H9 (cell line): ENCODE data around the gene CACHD1. TPM values are rescaled to one million over a fixed set of nuclear protein-coding genes. Genes with fewer than 3 reads are reported as not detected.

Experiments
- DNase-seq: peaks from one replicate; pipeline ENCODE4 v3.0.0-alpha.2; 2017
- H2AFZ ChIP-seq: one replicate; pipeline ENCODE4 v1.6.1; 2013; ENCODE audit warnings: mild to moderate bottlenecking, low read length, control low read depth, moderate library complexity
- H2AK5ac ChIP-seq: 2 replicates; pipeline ENCODE4 v1.6.1; 2013; ENCODE audit warnings: low read length, control low read depth, mixed read lengths; ENCODE audit not compliant: insufficient read length
- H2BK120ac ChIP-seq: one replicate; pipeline ENCODE4 v1.6.1; 2013; ENCODE audit warnings: low read depth, mild to moderate bottlenecking, low read length, control low read depth, inconsistent platforms; ENCODE audit not compliant: poor library complexity, severe bottlenecking
- H2BK12ac ChIP-seq: 2 replicates; pipeline ENCODE4 v1.6.1; 2013; ENCODE audit warnings: low read length, control low read depth, mixed read lengths, low read depth; ENCODE audit not compliant: insufficient read length
- H2BK15ac ChIP-seq: 2 replicates; pipeline ENCODE4 v1.6.1; 2013; ENCODE audit warnings: low read depth, low read length, control low read depth
- H2BK20ac ChIP-seq: one replicate; pipeline ENCODE4 v1.6.1; 2013; ENCODE audit warnings: low read depth, mild to moderate bottlenecking, low read length, control low read depth, inconsistent platforms; ENCODE audit not compliant: poor library complexity, severe bottlenecking
- H2BK5ac ChIP-seq: 2 replicates; pipeline ENCODE4 v1.6.1; 2013; ENCODE audit warnings: low read length, control low read depth, mixed read lengths; ENCODE audit not compliant: insufficient read length
- H3K14ac ChIP-seq: 2 replicates; pipeline ENCODE4 v1.6.1; 2013; ENCODE audit warnings: low read length, control low read depth; ENCODE audit not compliant: insufficient read depth
- H3K18ac ChIP-seq: 2 replicates; pipeline ENCODE4 v1.6.1; 2013; ENCODE audit warnings: low read depth, mild to moderate bottlenecking, mixed read lengths, low read length, control low read depth; ENCODE audit not compliant: insufficient read length
- H3K23ac ChIP-seq: 2 replicates; pipeline ENCODE4 v1.6.1; 2013; ENCODE audit warnings: low read length, control low read depth, mixed read lengths, low read depth; ENCODE audit not compliant: insufficient read length
- H3K23me2 ChIP-seq: 2 replicates; pipeline ENCODE4 v1.6.1; 2013; ENCODE audit warnings: low read depth, mild to moderate bottlenecking, mixed read lengths, low read length, control low read depth; ENCODE audit not compliant: insufficient read length, poor library complexity, severe bottlenecking
- H3K27ac ChIP-seq: 2 replicates; pipeline ENCODE4 v1.5.1; 2013; ENCODE audit warnings: low read length, control low read depth, mixed read lengths, low read depth; ENCODE audit not compliant: insufficient read length
- H3K27me3 ChIP-seq: 2 replicates; pipeline ENCODE4 v1.6.1; 2013; ENCODE audit warnings: low read length, control low read depth, inconsistent platforms; ENCODE audit not compliant: insufficient read depth
- H3K4ac ChIP-seq: 2 replicates; pipeline ENCODE4 v1.6.1; 2013; ENCODE audit warnings: low read depth, mild to moderate bottlenecking, control low read depth, inconsistent platforms, low read length, moderate library complexity
- H3K4me1 ChIP-seq: 2 replicates; pipeline ENCODE4 v1.6.1; 2013; ENCODE audit warnings: low read length, control low read depth, inconsistent platforms; ENCODE audit not compliant: insufficient read depth
- H3K4me2 ChIP-seq: 2 replicates; pipeline ENCODE4 v1.6.1; 2013; ENCODE audit warnings: low read length, control low read depth, mixed read lengths; ENCODE audit not compliant: insufficient read length, insufficient read depth
- H3K56ac ChIP-seq: 2 replicates; pipeline ENCODE4 v1.6.1; 2013; ENCODE audit warnings: low read depth, mild to moderate bottlenecking, mixed read lengths, low read length, control low read depth; ENCODE audit not compliant: insufficient read length
- H3K79me1 ChIP-seq: 2 replicates; pipeline ENCODE4 v1.6.1; 2013; ENCODE audit warnings: low read depth, mild to moderate bottlenecking, moderate library complexity, low read length, control low read depth, inconsistent platforms; ENCODE audit not compliant: insufficient read depth, poor library complexity, severe bottlenecking
- H3K79me2 ChIP-seq: 2 replicates; pipeline ENCODE4 v1.6.1; 2013; ENCODE audit warnings: low read length, control low read depth, inconsistent platforms; ENCODE audit not compliant: insufficient read depth
- H3K9ac ChIP-seq: 2 replicates; pipeline ENCODE4 v1.6.1; 2013; ENCODE audit warnings: low read length, control low read depth, mixed read lengths; ENCODE audit not compliant: insufficient read length; ENCODE audit errors: extremely low read depth
- H3K9me3 ChIP-seq: one replicate; pipeline ENCODE4 v1.6.1; 2013; ENCODE audit warnings: low read depth, low read length, inconsistent platforms; ENCODE audit not compliant: control insufficient read depth
- H3T11ph ChIP-seq: one replicate; pipeline ENCODE4 v1.6.1; 2013; ENCODE audit warnings: mild to moderate bottlenecking, low read length, control low read depth, inconsistent platforms
- H4K20me1 ChIP-seq: one replicate; pipeline ENCODE4 v1.6.1; 2013; ENCODE audit not compliant: control insufficient read depth, insufficient read length, insufficient read depth
- H4K5ac ChIP-seq: 2 replicates; pipeline ENCODE4 v1.6.1; 2013; ENCODE audit warnings: low read depth, mild to moderate bottlenecking, mixed read lengths, low read length, control low read depth; ENCODE audit not compliant: insufficient read length
- H4K8ac ChIP-seq: replicated peaks from 2 replicates; pipeline ENCODE4 v1.6.1; 2013; ENCODE audit warnings: low read length, control low read depth, mixed read lengths, low read depth; ENCODE audit not compliant: insufficient read length
- H4K91ac ChIP-seq: 2 replicates; pipeline ENCODE4 v1.6.1; 2013; ENCODE audit warnings: low read depth, mild to moderate bottlenecking, moderate library complexity, mixed read lengths, low read length, control low read depth; ENCODE audit not compliant: insufficient read length
- H3K27ac Mint-ChIP-seq, 3 experiments: 2 replicates in 2 of 3; 3 replicates in 1 of 3; pipeline ENCODE4 v1.8.0; 2020 to 2021; ENCODE audit warnings: mixed read lengths in 3 of 3, mild to moderate bottlenecking in 1 of 3, moderate library complexity in 1 of 3
- H3K27me3 Mint-ChIP-seq: 2 replicates; pipeline ENCODE4 v1.8.0; 2021; ENCODE audit warnings: low read depth, mild to moderate bottlenecking, moderate library complexity, mixed read lengths
- H3K36me3 Mint-ChIP-seq, 3 experiments: 2 replicates in 2 of 3; 3 replicates in 1 of 3; pipeline ENCODE4 v1.8.0; 2020 to 2021; ENCODE audit warnings: low read depth in 3 of 3, mixed read lengths in 3 of 3; ENCODE audit not compliant: insufficient read depth in 1 of 3
- H3K4me1 Mint-ChIP-seq, 2 experiments: 2 replicates each; pipeline ENCODE4 v1.8.0; 2020; ENCODE audit warnings: mixed read lengths in 2 of 2
- H3K4me3 Mint-ChIP-seq, 2 experiments: 2 replicates in 1 of 2; 3 replicates in 1 of 2; pipeline ENCODE4 v1.8.0; 2020 to 2021; ENCODE audit warnings: mild to moderate bottlenecking in 2 of 2, mixed read lengths in 2 of 2, moderate library complexity in 1 of 2
- H3K9me3 Mint-ChIP-seq, 2 experiments: 2 replicates in 1 of 2; 3 replicates in 1 of 2; pipeline ENCODE4 v1.8.0; 2020; ENCODE audit warnings: mild to moderate bottlenecking in 2 of 2, mixed read lengths in 2 of 2, moderate library complexity in 1 of 2
- WGBS: extraction: QIAGEN DNeasy Blood & Tissue Kit; methylation state at CpG from one replicate; pipeline ENCODE4 v1.1.7; 2013; ENCODE audit warnings: missing lambda C conversion rate, low lambda C conversion rate, mixed read lengths; ENCODE audit not compliant: insufficient read length; ENCODE audit errors: extremely low coverage; 5-methylcytosine and 5-hydroxymethylcytosine counted together
- total RNA-seq: library from RNA; stranded (reverse); gene quantifications from 2 replicates; pipeline ENCODE4 v1.2.1, GENCODE V29; 2021
- TF ChIP-seq, protein P1 (sequence below): fragments of 200-600 bp; sonication (generic); conservative IDR thresholded peaks from 3 replicates; pipeline ENCODE4 v1.8.0; 2021; ENCODE audit warnings: antibody characterized with exemption, mild to moderate bottlenecking

The CACHD1 gene
- total RNA-seq, 1 experiment from 2014 or later, result 94.2 TPM

DNA sequence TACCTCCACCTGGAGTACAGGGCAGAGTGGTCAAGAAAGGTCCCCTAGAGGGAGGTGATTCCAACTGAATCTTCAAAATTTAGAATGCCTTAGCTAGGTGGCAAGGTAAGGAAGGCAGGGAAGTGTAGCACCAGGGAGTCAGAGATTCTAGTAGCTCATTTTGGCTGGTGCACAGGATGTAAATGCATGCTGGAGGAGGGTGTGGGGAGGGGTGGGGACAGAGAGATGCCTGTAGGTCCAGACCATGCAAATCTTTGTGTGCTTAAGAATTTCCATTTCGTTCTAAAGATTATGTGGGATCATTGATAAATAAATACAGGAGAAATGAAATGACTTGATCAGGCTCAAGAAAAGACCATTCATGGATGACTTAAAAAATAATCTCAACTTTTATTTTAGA is 11.0 kb upstream of the CACHD1 start:
- no peaks in the 10 kb centered on the region for H4K20me1 ChIP-seq
- H3K23ac ChIP-seq, result no peak overlapping the region
- no peak overlapping the region for H2BK15ac ChIP-seq
- H3K4ac ChIP-seq, result no peak overlapping the region
- H2BK120ac ChIP-seq, result no peak overlapping the region
- H3K23me2 ChIP-seq, result no peaks in the 10 kb centered on the region
- no peaks in the 10 kb centered on the region for H3K9me3 Mint-ChIP-seq
- no peaks in the 10 kb centered on the region for H3K9me3 ChIP-seq
- no peak overlapping the region for H3K9ac ChIP-seq
- H3K79me1 ChIP-seq, result no peaks in the 10 kb centered on the region
- H3K79me2 ChIP-seq, result no peaks in the 10 kb centered on the region
- no peak overlapping the region for H2BK5ac ChIP-seq
- H4K91ac ChIP-seq, result no peak overlapping the region
- no peak overlapping the region for H3K14ac ChIP-seq
- H3K4me2 ChIP-seq, result no peak overlapping the region
- H4K8ac ChIP-seq, result no peak overlapping the region
- no CpG with 5 or more reads among the region's 1 CpG for WGBS
- H2AK5ac ChIP-seq, result no peak overlapping the region
- no peak overlapping the region for H2AFZ ChIP-seq
- no peak overlapping the region for H4K5ac ChIP-seq
- H3T11ph ChIP-seq, result no peak overlapping the region
- H3K4me1 Mint-ChIP-seq, result peaks cover 6 to 10% of the 10 kb centered on the region in 2 experiments; a peak in 3 of 4 replicates
- no peaks in the 10 kb centered on the region for H3K36me3 Mint-ChIP-seq
- no peaks in the 10 kb centered on the region for H3K27me3 ChIP-seq
- no peak overlapping the region for H3K56ac ChIP-seq
- TF ChIP-seq, protein P1, sequence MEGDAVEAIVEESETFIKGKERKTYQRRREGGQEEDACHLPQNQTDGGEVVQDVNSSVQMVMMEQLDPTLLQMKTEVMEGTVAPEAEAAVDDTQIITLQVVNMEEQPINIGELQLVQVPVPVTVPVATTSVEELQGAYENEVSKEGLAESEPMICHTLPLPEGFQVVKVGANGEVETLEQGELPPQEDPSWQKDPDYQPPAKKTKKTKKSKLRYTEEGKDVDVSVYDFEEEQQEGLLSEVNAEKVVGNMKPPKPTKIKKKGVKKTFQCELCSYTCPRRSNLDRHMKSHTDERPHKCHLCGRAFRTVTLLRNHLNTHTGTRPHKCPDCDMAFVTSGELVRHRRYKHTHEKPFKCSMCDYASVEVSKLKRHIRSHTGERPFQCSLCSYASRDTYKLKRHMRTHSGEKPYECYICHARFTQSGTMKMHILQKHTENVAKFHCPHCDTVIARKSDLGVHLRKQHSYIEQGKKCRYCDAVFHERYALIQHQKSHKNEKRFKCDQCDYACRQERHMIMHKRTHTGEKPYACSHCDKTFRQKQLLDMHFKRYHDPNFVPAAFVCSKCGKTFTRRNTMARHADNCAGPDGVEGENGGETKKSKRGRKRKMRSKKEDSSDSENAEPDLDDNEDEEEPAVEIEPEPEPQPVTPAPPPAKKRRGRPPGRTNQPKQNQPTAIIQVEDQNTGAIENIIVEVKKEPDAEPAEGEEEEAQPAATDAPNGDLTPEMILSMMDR, result no peak
- no peak overlapping the region for H2BK12ac ChIP-seq
- no peak overlapping the region for H2BK20ac ChIP-seq
- no peak overlapping the region for H3K4me3 Mint-ChIP-seq
- H3K4me1 ChIP-seq, result no peaks in the 10 kb centered on the region; the same call in 1 of the 2 replicates
- DNase-seq, result no peak
- H3K27ac Mint-ChIP-seq, result no peak overlapping the region
- H3K18ac ChIP-seq, result no peak overlapping the region
- H3K27ac ChIP-seq, result no peak overlapping the region
- H3K27me3 Mint-ChIP-seq, result peaks cover 13% of the 10 kb centered on the region
